CD1c-positive myeloid dendritic cell (primary cell): ENCODE measurements around the gene POMGNT1.

Source experiments
- DNase-seq: peaks from one replicate; pipeline ENCODE4 v3.0.0-alpha.2; 2016; ENCODE audit errors: extremely low spot score

Gene POMGNT1

GRCh38 chr1:46210561-46210960, 12.3 kb upstream of the POMGNT1 start:
- DNase-seq: no peak

GRCh38 chr1:46206399-46206798, 8.2 kb upstream of the POMGNT1 start:
- DNase-seq: no peak

GRCh38 chr1:46205791-46206190, 7.6 kb upstream of the POMGNT1 start:
- no peak for DNase-seq

- DNase-seq: no peak
Observed at GRCh38 chr1:46205141-46205540, 6.9 kb upstream of the POMGNT1 start.

- peak; percentile 20 for DNase-seq
Observed at GRCh38 chr1:46204406-46204742, 6.1 kb upstream of the POMGNT1 start.

GRCh38 chr1:46203738-46204405, 5.6 kb upstream of the POMGNT1 start:
- DNase-seq: no peak

- no peak for DNase-seq
Observed at GRCh38 chr1:46199233-46199749, 1.1 kb upstream of the POMGNT1 start.

- DNase-seq: no peak
Observed at GRCh38 chr1:46197560-46197963, 672 bp downstream of the POMGNT1 start.

GRCh38 chr1:46196609-46197008, 1.6 kb downstream of the POMGNT1 start:
- no peak for DNase-seq

- DNase-seq: no peak
Observed at GRCh38 chr1:46194641-46195193, 3.5 kb downstream of the POMGNT1 start.

GRCh38 chr1:46193984-46194570, 4.2 kb downstream of the POMGNT1 start:
- DNase-seq: no peak

GRCh38 chr1:46193285-46193684, 4.9 kb downstream of the POMGNT1 start:
- no peak for DNase-seq

- DNase-seq: no peak
Observed at GRCh38 chr1:46192171-46192570, 6.1 kb downstream of the POMGNT1 start.

- DNase-seq: no peak
Observed at GRCh38 chr1:46191033-46191701, 7.1 kb downstream of the POMGNT1 start.

- no peak for DNase-seq
Observed at GRCh38 chr1:46190539-46190938, 7.7 kb downstream of the POMGNT1 start.

GRCh38 chr1:46188295-46189030, 9.8 kb downstream of the POMGNT1 start:
- no peak for DNase-seq

- no peak for DNase-seq
Observed at GRCh38 chr1:46187106-46187869, 10.9 kb downstream of the POMGNT1 start.

GRCh38 chr1:46186076-46186475, 12.2 kb downstream of the POMGNT1 start:
- no peak for DNase-seq

- DNase-seq: no peak
Observed at GRCh38 chr1:46184920-46185658, 13.1 kb downstream of the POMGNT1 start.

GRCh38 chr1:46183926-46184557, 14.2 kb downstream of the POMGNT1 start:
- DNase-seq: peak; percentile 24
